LNCaP clone FGC (cell line): ENCODE measurements around the gene HIBADH.

Source experiments
- DNase-seq: peaks from one replicate; pipeline ENCODE4 v3.0.0-alpha.2; 2011; ENCODE audit warnings: low read depth
- H3K4me3 ChIP-seq: 2 replicates; pipeline ENCODE4 v1.5.1; 2011; ENCODE audit warnings: mild to moderate bottlenecking, low read depth, low read length, control low read depth
- CTCF ChIP-seq: IDR thresholded peaks from 2 replicates; pipeline ENCODE4 v1.5.1; 2012; ENCODE audit warnings: mild to moderate bottlenecking; ENCODE audit not compliant: control insufficient read depth, insufficient read depth; ENCODE audit errors: extremely low read depth

Gene HIBADH

DNA sequence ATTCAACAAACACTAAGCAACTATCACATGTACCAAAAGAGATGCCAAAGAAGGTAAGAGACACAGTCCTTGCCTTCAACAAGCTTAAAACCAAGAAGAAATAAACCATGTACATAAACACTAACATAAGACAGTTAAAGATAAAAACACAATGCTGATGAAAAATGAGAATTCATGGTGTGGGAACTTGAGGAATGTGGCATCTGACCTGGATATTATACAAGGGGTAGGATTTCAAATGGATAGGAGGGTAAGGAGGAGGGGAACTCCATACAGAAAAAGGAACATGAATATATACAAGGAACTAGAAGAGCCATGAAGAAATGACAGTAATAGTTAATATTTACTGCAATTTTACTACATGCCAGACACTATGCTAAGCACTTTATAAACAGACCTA, 11.0 kb downstream of the HIBADH start:
- H3K4me3 ChIP-seq, result no peak overlapping the region
- DNase-seq, result no peak
- TF ChIP-seq CTCF, result no peak

- no peak overlapping the region for H3K4me3 ChIP-seq
- no peak for DNase-seq
- TF ChIP-seq CTCF, result no peak
Measured at GRCh38 chr7:27650283-27650682, 12.4 kb downstream of the HIBADH start.

GRCh38 chr7:27647489-27647888, 15.2 kb downstream of the HIBADH start:
- no peak for TF ChIP-seq CTCF
- no peak overlapping the region for H3K4me3 ChIP-seq
- no peak for DNase-seq

DNA sequence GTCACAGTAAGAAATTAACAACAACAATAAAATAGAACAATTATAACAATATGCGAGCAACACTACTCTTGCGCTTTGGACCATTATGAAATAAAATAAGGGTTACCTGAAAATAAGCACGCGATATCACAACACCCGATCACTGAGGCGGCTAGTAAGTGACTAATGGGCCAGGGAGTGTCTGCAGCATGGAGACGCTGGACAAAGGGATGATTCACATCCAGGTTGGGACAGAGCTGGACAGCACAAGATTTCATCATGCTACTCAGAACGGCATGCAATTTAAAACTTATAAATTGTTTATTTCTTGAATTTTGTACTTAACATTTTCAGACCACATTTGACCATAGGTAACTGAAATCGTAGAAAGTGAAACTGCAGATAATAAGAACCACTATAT, 15.6 kb downstream of the HIBADH start:
- H3K4me3 ChIP-seq, result no peak overlapping the region
- DNase-seq, result no peak
- TF ChIP-seq CTCF, result no peak

DNA sequence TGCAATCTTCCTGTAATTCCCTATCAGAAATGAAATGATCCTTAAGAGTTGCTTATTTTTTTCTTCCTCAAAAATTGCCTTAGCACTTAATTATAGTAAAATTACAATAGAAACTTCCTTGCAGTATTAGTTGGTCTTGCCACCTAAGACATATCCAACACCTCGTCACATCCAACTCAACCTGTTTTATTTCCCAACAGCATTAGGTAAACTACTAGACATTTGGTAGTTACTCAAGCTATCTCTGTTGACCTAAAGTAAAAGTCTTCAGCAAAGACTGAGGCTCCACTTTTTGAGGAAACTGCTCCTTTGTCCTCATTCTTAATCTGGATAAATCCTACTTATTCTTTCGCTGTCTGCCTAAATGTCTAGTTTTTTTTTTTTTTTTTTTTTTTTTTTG, 20.4 kb downstream of the HIBADH start:
- no peak for DNase-seq
- no peak for TF ChIP-seq CTCF
- H3K4me3 ChIP-seq, result no peak overlapping the region

GRCh38 chr7:27641581-27642230, 21.0 kb downstream of the HIBADH start:
- no peak overlapping the region for H3K4me3 ChIP-seq
- DNase-seq, result no peak
- TF ChIP-seq CTCF, result no peak

- no peak for DNase-seq
- H3K4me3 ChIP-seq, result no peak overlapping the region
- TF ChIP-seq CTCF, result no peak
Measured at GRCh38 chr7:27640884-27641574, 21.7 kb downstream of the HIBADH start.
